ENCODE measurements around the gene DEF6. TPM values are rescaled to one million over a fixed set of nuclear protein-coding genes. Genes with fewer than 3 reads are reported as not detected.

The DEF6 gene
- total RNA-seq, 1 experiment from 2014 or later = 5.7 TPM

DNA sequence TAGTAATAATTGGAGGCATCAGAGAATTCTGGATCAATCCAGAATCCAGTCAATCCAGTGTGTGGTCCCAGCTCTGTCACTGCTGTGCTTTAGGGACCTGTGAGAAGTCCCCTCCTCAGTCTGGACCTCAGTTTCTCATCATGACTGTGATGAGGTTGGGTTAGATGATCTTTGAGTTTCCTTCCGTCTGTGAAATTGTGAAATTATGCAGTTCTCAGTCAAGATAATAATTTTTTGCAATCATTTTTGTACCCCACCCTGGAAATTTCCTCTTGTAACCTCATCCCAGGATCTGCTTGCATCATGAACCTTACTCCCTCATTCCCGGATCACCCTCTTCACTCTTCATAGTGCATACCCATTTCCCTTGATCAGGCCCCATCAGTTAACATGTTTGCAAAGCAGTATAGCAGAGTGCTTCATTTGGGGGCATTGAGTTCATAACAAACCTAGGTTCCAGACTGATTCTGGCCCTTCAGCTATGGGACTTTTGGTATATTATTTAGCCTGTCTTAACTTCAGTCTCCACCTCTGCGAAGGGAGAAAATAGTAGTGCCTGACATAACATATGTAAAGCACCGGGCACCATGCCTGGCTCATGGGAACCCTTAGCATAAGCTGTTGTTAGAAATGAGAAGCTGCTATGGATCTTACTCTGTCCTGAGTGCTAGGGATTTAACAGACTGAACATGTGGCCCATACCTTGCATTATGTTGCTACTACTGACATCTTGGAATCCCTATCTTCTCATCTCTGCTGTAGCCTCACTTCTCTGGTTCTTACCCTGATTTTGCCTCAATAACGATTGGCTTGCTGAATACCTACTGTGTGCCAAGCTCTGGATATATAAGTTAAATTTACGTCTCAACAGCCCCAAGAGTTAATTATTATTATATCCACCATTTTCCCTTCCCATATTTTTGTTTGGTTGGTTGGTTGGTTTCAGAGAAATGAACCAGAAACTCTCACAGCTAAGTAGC is 36.7 kb upstream of the DEF6 start:
- Mint-ChIP-seq H3K4me1 (ENCODE audit: low read depth, unreplicated experiment) (peaks cover 9% of the 10 kb centered on the region), H3K27ac (ENCODE audit: unreplicated experiment) (peak overlapping the region; percentile 99), H3K27me3 (ENCODE audit: insufficient read depth, unreplicated experiment) (no peaks in the 10 kb centered on the region), H3K36me3 (ENCODE audit: insufficient read depth, unreplicated experiment) (peaks cover 9% of the 10 kb centered on the region), H3K4me3 (ENCODE audit: unreplicated experiment) (peak overlapping the region; percentile 87), H3K9me3 (ENCODE audit: unreplicated experiment) (no peaks in the 10 kb centered on the region)
- POLR2A ChIA-PET = no interaction called here
- Histone ChIP-seq H3K4me3 (ENCODE audit: low read depth, low read length) (peak overlapping the region; percentile 75), H3K9me3 (no peaks in the 10 kb centered on the region), H3K36me3 (ENCODE audit: control insufficient read depth, insufficient read depth, low read length) (no peaks in the 10 kb centered on the region), H3K27me3 (replicated peaks; ENCODE audit: control insufficient read depth, insufficient read depth, low read length) (no peaks in the 10 kb centered on the region), H3K4me1 (peaks cover 5% of the 10 kb centered on the region; the same call in 1 of the 2 replicates)
- no peak for DNase-seq
- TF ChIP-seq, protein P1, sequence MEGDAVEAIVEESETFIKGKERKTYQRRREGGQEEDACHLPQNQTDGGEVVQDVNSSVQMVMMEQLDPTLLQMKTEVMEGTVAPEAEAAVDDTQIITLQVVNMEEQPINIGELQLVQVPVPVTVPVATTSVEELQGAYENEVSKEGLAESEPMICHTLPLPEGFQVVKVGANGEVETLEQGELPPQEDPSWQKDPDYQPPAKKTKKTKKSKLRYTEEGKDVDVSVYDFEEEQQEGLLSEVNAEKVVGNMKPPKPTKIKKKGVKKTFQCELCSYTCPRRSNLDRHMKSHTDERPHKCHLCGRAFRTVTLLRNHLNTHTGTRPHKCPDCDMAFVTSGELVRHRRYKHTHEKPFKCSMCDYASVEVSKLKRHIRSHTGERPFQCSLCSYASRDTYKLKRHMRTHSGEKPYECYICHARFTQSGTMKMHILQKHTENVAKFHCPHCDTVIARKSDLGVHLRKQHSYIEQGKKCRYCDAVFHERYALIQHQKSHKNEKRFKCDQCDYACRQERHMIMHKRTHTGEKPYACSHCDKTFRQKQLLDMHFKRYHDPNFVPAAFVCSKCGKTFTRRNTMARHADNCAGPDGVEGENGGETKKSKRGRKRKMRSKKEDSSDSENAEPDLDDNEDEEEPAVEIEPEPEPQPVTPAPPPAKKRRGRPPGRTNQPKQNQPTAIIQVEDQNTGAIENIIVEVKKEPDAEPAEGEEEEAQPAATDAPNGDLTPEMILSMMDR (IDR thresholded peaks at IDR 0.05; ENCODE audit: insufficient read depth in 1 of 2, low read depth in 1 of 2, low read length in 1 of 2, severe bottlenecking in 1 of 2, unreplicated experiment in 1 of 2) = no peak
- no TSS peak for BruUV-seq (replicated peaks)
- CTCF ChIA-PET = no interaction called here
- intact Hi-C loops (cut with micrococcal nuclease; ENCODE audit: unreplicated experiment) = no loop called here

DNA sequence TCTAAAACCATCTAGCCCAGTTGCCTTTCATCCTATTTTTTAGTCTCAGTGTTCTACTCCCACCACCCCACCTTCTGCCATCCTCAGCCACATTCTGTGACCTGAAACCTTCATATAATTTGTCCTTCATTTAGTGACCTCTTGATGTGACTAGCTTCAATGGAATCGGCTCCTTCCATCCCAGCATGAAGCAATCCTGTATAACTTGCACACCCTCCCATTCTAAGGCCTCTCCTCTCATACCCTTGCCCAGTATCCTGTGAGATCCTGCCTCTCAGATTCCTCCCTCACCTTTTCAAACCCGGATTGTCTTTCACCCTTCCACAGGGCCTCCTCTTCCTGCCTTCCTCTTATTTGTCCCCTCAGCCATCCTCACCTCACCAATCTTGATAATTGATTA is 35.0 kb upstream of the DEF6 start:
- H3K36me3 Mint-ChIP-seq (ENCODE audit: insufficient read depth, unreplicated experiment) = peaks cover 9% of the 10 kb centered on the region
- TF ChIP-seq, protein P1 (IDR thresholded peaks at IDR 0.05; ENCODE audit: insufficient read depth in 1 of 2, low read depth in 1 of 2, low read length in 1 of 2, severe bottlenecking in 1 of 2, unreplicated experiment in 1 of 2) = no peak
- POLR2A ChIA-PET = no interaction called here
- peaks cover 5% of the 10 kb centered on the region; the same call in 1 of the 2 replicates for H3K4me1 ChIP-seq
- H3K4me1 Mint-ChIP-seq (ENCODE audit: low read depth, unreplicated experiment) = peaks cover 9% of the 10 kb centered on the region
- intact Hi-C loops (cut with micrococcal nuclease; ENCODE audit: unreplicated experiment) = no loop called here
- no peaks in the 10 kb centered on the region for H3K27me3 Mint-ChIP-seq (ENCODE audit: insufficient read depth, unreplicated experiment)
- no peaks in the 10 kb centered on the region for H3K9me3 Mint-ChIP-seq (ENCODE audit: unreplicated experiment)
- no TSS peak for BruUV-seq (replicated peaks)
- DNase-seq = no peak
- H3K4me3 ChIP-seq (ENCODE audit: low read depth, low read length) = no peak overlapping the region
- H3K36me3 ChIP-seq (ENCODE audit: control insufficient read depth, insufficient read depth, low read length) = no peaks in the 10 kb centered on the region
- no peak overlapping the region for H3K27ac Mint-ChIP-seq (ENCODE audit: unreplicated experiment)
- H3K27me3 ChIP-seq (replicated peaks; ENCODE audit: control insufficient read depth, insufficient read depth, low read length) = no peaks in the 10 kb centered on the region
- no peak overlapping the region for H3K4me3 Mint-ChIP-seq (ENCODE audit: unreplicated experiment)
- H3K9me3 ChIP-seq = no peaks in the 10 kb centered on the region
- CTCF ChIA-PET = no interaction called here

DNA sequence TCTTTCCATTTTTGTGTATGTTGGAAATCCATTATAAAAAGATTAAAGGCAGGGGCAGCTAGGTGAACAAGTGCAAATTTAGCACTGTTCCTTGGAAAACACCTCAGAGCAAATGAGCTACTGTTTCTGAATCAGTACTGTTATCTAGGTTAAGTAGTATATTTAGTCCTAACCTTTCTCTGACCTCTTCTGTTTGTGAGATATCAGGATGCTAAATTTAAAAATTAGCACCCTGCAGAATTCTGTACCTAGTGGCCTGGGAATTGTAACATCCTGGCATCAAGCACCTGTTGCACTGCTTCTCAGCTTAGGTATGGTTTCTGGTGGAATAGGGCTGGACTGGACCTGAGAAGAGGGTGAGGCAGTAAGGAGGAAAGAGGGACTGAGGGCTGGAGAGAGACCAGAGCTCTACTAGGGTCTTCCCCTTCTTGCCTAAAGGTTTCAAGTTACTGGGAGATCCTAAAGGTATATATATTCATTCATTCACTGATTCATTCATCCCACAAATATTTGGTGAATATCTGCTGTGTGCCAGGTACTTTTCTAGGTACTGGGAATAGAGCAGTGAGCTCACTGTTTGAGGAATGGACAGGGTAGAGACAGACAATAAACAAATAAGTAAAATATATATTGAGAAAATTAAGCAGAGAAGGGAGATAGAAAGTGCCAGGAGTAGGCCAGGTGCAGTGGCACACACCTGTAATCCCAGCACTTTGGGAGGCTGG is 32.9 kb upstream of the DEF6 start:
- Histone ChIP-seq H3K27me3 (replicated peaks; ENCODE audit: control insufficient read depth, insufficient read depth, low read length) (no peaks in the 10 kb centered on the region), H3K9me3 (no peaks in the 10 kb centered on the region), H3K4me1 (peaks cover 5% of the 10 kb centered on the region; the same call in 1 of the 2 replicates), H3K36me3 (ENCODE audit: control insufficient read depth, insufficient read depth, low read length) (no peaks in the 10 kb centered on the region), H3K4me3 (ENCODE audit: low read depth, low read length) (no peak overlapping the region)
- Mint-ChIP-seq H3K4me3 (ENCODE audit: unreplicated experiment) (no peak overlapping the region), H3K4me1 (ENCODE audit: low read depth, unreplicated experiment) (peaks cover 9% of the 10 kb centered on the region), H3K36me3 (ENCODE audit: insufficient read depth, unreplicated experiment) (no peaks in the 10 kb centered on the region), H3K9me3 (ENCODE audit: unreplicated experiment) (no peaks in the 10 kb centered on the region), H3K27ac (ENCODE audit: unreplicated experiment) (no peak overlapping the region), H3K27me3 (ENCODE audit: insufficient read depth, unreplicated experiment) (no peaks in the 10 kb centered on the region)
- POLR2A ChIA-PET = no interaction called here
- DNase-seq = no peak
- intact Hi-C loops (cut with micrococcal nuclease; ENCODE audit: unreplicated experiment) = no loop called here
- CTCF ChIA-PET = no interaction called here
- BruUV-seq (replicated peaks) = no TSS peak
- TF ChIP-seq, protein P1 (IDR thresholded peaks at IDR 0.05; ENCODE audit: insufficient read depth in 1 of 2, low read depth in 1 of 2, low read length in 1 of 2, severe bottlenecking in 1 of 2, unreplicated experiment in 1 of 2) = no peak
